Ovary (tissue), 9 donors: Measurements from ENCODE around the gene INSIG1. TPM values are rescaled to one million over a fixed set of nuclear protein-coding genes. Genes with fewer than 3 reads are reported as not detected.

ENCODE experiments used
- polyA plus RNA-seq, 2 donors: library from polyadenylated mRNA; stranded (reverse); fragments of 200-250 nt in 1 of 2; fragments of 350-450 nt in 1 of 2; fragmentation: Illumina TruSeq in 1 of 2; extraction: RNeasy Lipid Tissue Mini Kit (QIAGEN cat#74804) in 1 of 2; gene quantifications; one replicate each; pipeline ENCODE4 v1.2.3, GENCODE V29; 2013 to 2014
- total RNA-seq, 7 donors: library from RNA; depleted of rRNA in 2 of 7; stranded (reverse); fragments of >200 nt in 2 of 7; fragmentation: NEBNext Ultra II Directional in 3 of 7; extraction: Animal tissue kit (Norgen Biotek cat#: 25700) in 3 of 7; gene quantifications; one replicate each; pipeline versions ENCODE4 v1.1.0 to v1.2.4, GENCODE V29; 2016 to 2023
- donor health status: DM: no; HTN: no; CAD: no; lungs with moderate emphysema.
- donor health status: DM: no; HTN: no; CAD: no.
- donor health status: Bipolar disorder and iron deficiency.
- donor health status: DM: yes; HTN: yes; CAD: no.
- donor health status: DM: no; HTN: no; CAD: no.
- donor health status: DM: yes; HTN: yes; CAD: no.

INSIG1 gene
- total and polyA plus RNA-seq, 9 donors, result 15.0 to 186 (median 30.5) TPM

Other genes with a start within 250 kb of the INSIG1 start
- gene HTR5A, start 227.6 kb upstream of the INSIG1 start, total RNA-seq, result not detected
- not detected for gene HTR5A, start 227.6 kb upstream of the INSIG1 start, polyA plus RNA-seq
- 1 to 10 TPM in 3 of 7 donors, under 1 TPM in 3, not detected in 1; 0.57 to 1.8 (median 1.2) TPM for gene EN2, start 160.3 kb downstream of the INSIG1 start, total RNA-seq
- under 1 TPM; 0.15 to 0.35 TPM for gene EN2, start 160.3 kb downstream of the INSIG1 start, polyA plus RNA-seq
- gene CNPY1, start 248.7 kb downstream of the INSIG1 start, total RNA-seq, result not detected
- gene CNPY1, start 248.7 kb downstream of the INSIG1 start, polyA plus RNA-seq, result under 1 TPM in 1 of 2 donors, not detected in 1; 0.05 TPM